Liver (tissue), 3 donors: ENCODE data around the gene OR4N2.
"Not testable (repeated sequence)": the region's sequence is repeated elsewhere in the genome, so short reads cannot be mapped to it uniquely, and the experiment has no call there.

Experiments used
- ATF3 ChIP-seq: IDR thresholded peaks from 2 replicates; pipeline ENCODE4 v1.6.1; 2016; ENCODE audit warnings: antibody characterized with exemption
- CTCF ChIP-seq: fragments of 150-350 bp; IDR thresholded peaks from 2 replicates; pipeline ENCODE4 v1.5.1; 2017; ENCODE audit warnings: improper control_type of control experiment, low read depth, low read length; ENCODE audit not compliant: missing input control
- EGR1 ChIP-seq, 2 donors: IDR thresholded peaks; 2 replicates each; pipeline ENCODE4 v1.6.1; 2016 to 2018; ENCODE audit warnings: antibody characterized with exemption in 2 of 2, low read depth in 2 of 2
- FOXA2 ChIP-seq: IDR thresholded peaks from 2 replicates; pipeline ENCODE4 v1.6.1; 2016; ENCODE audit warnings: antibody characterized with exemption
- GABPA ChIP-seq, 2 donors: IDR thresholded peaks in 1 of 2; conservative IDR thresholded peaks in 1 of 2; 2 replicates each; pipeline ENCODE4 v1.6.1; 2016; ENCODE audit warnings: antibody characterized with exemption in 2 of 2, mild to moderate bottlenecking in 1 of 2, moderate library complexity in 1 of 2
- HNF4A ChIP-seq, 2 donors: conservative IDR thresholded peaks; 2 replicates each; pipeline ENCODE4 v1.6.1; 2016; ENCODE audit warnings: antibody characterized with exemption in 2 of 2, mild to moderate bottlenecking in 2 of 2
- JUND ChIP-seq, 2 donors: IDR thresholded peaks; 2 replicates each; pipeline ENCODE4 v1.6.1; 2016; ENCODE audit warnings: antibody characterized with exemption in 2 of 2
- MAX ChIP-seq: IDR thresholded peaks from 2 replicates; pipeline ENCODE4 v1.6.1; 2016; ENCODE audit warnings: antibody characterized with exemption
- RAD21 ChIP-seq, 2 donors: IDR thresholded peaks; 2 replicates each; pipeline ENCODE4 v1.6.1; 2016; ENCODE audit warnings: antibody characterized with exemption in 2 of 2, mild to moderate bottlenecking in 2 of 2
- RXRA ChIP-seq, 2 donors: IDR thresholded peaks; 2 replicates each; pipeline ENCODE4 v1.6.1; 2017 to 2018; ENCODE audit warnings: antibody characterized with exemption in 2 of 2, mild to moderate bottlenecking in 1 of 2
- SP1 ChIP-seq: IDR thresholded peaks from 2 replicates; pipeline ENCODE4 v1.6.1; 2018; ENCODE audit warnings: antibody characterized with exemption, mild to moderate bottlenecking
- YY1 ChIP-seq: IDR thresholded peaks from 2 replicates; pipeline ENCODE4 v1.6.1; 2016; ENCODE audit warnings: antibody characterized with exemption, mild to moderate bottlenecking
- ZBTB33 ChIP-seq: IDR thresholded peaks from 2 replicates; pipeline ENCODE4 v1.6.1; 2016; ENCODE audit warnings: antibody characterized with exemption
- donor health status: healthy.
- donor health status: healthy.

DNA sequence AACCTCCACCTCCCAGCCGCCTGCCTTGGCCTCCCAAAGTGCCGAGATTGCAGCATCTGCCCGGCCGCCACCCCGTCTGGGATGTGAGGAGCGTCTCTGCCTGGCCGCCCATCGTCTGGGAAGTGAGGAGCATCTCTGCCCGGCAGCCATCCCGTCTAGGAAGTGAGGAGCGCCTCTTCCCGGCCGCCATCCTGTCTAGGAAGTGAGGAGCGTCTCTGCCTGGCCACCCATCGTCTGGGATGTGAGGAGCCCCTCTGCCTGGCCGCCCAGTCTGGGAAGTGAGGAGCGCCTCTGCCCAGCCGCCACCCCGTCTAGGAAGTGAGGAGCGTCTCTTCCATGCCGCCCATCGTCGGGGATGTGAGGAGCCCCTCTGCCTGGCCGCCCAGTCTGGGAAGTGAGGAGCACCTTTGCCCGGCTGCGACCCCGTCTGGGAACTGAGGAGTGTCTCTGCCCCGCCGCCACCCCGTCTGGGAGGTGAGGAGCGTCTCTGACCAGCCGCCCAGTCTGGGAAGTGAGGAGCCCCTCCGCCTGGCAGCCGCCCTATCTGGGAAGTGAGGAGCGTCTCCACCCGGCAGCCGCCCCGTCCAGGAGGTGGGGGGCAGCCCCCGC is 62.6 kb downstream of the OR4N2 start:
- not testable (repeated sequence) for TF ChIP-seq CTCF; GABPA (IDR thresholded peaks at IDR 0.05 in 1 of 2, conservative IDR thresholded peaks at IDR 0.05 in 1 of 2); MAX; RAD21 (IDR thresholded peaks at IDR 0.05); ZBTB33; SP1; JUND (IDR thresholded peaks at IDR 0.05); RXRA (IDR thresholded peaks at IDR 0.05); YY1; EGR1 (IDR thresholded peaks at IDR 0.05; ENCODE audit: low read depth in 2 of 2); ATF3; HNF4A (conservative IDR thresholded peaks at IDR 0.05); FOXA2
